Activated naive CD4-positive, alpha-beta T cell treated with anti-CD3 and anti-CD28 coated beads, Interleukin-2, amount 50 U/mL, for 72 hours (primary cell): ENCODE data around the gene MFF. TPM values are rescaled to one million over a fixed set of nuclear protein-coding genes. Genes with fewer than 3 reads are reported as not detected.
A peak's percentile ranks its signal among the peaks of the same experiment; 100 is the strongest.
"Not testable (repeated sequence)": the region's sequence is repeated elsewhere in the genome, so short reads cannot be mapped to it uniquely, and the experiment has no call there.

Experiments
- ATAC-seq, 2 donors: fragments of 150-1000 bp; cut with Tn5 transposase; 2 replicates each; pipeline ENCODE4 v1.10.0; 2021; ENCODE audit warnings: mild to moderate bottlenecking in 2 of 2, moderate library complexity in 2 of 2
- DNase-seq, 2 donors: peaks; one replicate each; pipeline ENCODE4 v3.0.0; 2021 to 2022; ENCODE audit warnings: low spot score in 2 of 2
- H3K27ac Mint-ChIP-seq, 2 donors: one replicate each; pipeline ENCODE4 v1.8.0; 2022; ENCODE audit warnings: mild to moderate bottlenecking in 2 of 2, mixed read lengths in 2 of 2
- H3K36me3 Mint-ChIP-seq, 2 donors: one replicate each; pipeline ENCODE4 v1.8.0; 2022; ENCODE audit warnings: mixed read lengths in 2 of 2
- H3K9me3 Mint-ChIP-seq, 2 donors: one replicate each; pipeline ENCODE4 v1.8.0; 2022; ENCODE audit warnings: mixed read lengths in 2 of 2
- total RNA-seq, 2 donors: library from RNA; stranded (reverse); gene quantifications; one replicate each; pipeline ENCODE4 v1.2.3, GENCODE V29; 2022

The MFF gene
- total RNA-seq, 2 donors from 2014 or later: 60.1 to 88.1 TPM

DNA sequence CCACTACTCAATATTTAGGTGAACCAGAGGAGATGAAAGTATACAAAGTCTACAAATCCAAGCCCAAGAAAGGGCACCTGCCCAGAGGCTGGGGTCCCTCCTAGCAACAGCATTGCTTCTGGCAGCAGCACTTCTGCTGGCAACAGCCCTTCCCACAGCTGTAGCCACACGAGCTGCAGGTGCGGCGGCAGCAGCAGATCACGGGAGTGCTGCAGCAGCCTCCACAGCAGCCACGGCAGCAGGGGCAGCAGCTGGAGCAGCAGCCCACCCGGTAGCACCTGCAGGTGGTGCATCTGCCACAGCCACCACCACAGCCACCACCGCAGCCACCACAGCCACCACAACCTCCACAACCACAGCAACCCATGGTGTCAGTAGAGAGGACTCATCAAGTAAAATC, 62.5 kb downstream of the MFF start, which contains the start of gene SCYGR1:
Gene SCYGR1 (minus strand): TSS at position 367 of the 400 bp plus-strand sequence. CDS start 0 bp downstream, at position 367.
- not testable (repeated sequence) for ATAC-seq

DNA sequence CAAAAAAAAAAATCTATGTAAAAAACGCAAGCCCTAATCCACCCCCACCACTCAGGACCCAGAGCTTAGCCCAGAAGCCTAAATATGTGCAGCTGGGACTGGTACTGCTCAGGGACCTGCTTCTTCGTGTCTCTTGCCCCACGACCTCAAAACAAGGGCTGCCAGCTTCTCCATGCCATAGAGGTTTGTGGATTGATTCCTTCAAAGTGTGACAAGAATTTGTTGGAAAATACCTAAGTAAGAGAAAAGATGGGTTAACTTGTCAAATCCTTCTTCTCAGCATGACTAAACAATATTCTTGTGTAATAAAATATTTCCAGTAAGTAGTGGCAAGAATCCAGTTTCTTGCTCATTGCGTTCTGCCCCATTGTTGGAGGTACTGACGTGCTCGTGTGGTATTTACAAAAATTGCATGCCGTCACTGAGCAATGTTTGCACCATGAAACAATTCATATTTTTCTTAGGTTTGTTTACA, 63.5 kb downstream of the MFF start:
- Mint-ChIP-seq H3K27ac (no peak overlapping the region), H3K36me3 (no peaks in the 10 kb centered on the region), H3K9me3 (no peaks in the 10 kb centered on the region)
- DNase-seq (no peak), ATAC-seq (no peak)

More for the DNA sequence above, 62.5 kb downstream of the MFF start, which contains the start of gene SCYGR1:
- not testable (repeated sequence) for H3K9me3 Mint-ChIP-seq, H3K27ac Mint-ChIP-seq, H3K36me3 Mint-ChIP-seq, DNase-seq

DNA sequence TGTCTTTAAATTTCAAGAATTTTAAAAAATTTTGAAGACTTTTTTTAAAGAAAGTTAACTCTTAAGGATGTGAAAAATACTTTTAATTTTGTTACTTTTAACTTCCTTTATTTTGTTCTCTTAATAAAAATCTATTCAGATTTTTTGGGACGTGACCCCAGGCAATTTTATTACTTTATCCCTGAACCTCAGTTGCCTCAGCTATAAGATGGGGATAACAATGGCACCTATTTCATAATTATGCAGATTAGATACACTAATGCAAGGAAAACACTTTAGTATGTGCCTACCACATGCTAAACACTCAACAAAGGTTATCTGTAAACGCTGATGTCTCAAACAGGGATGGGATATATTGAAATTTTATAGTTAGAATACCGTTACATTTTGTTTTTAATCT, 64.2 kb downstream of the MFF start:
- no peak for ATAC-seq
- H3K27ac Mint-ChIP-seq: no peak overlapping the region
- no peaks in the 10 kb centered on the region for H3K9me3 Mint-ChIP-seq
- no peaks in the 10 kb centered on the region for H3K36me3 Mint-ChIP-seq
- DNase-seq: no peak

DNA sequence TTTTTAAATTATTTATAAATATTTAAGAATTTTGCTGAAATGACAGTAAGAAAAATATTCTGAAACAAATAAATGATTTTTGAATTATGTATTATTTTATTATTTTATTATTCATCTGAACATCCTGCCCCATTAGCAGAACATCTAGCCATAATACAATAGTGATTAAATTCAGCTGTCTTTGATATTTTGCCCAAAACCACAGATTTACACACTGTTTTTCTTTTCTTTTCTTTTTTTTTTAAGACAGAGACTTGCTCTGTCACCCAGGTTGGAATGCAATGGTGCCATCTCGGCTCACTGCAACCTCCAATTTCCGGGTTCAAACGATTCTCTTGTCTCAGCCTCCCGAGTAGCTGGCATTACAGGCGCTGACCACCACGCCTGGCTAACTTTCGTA, 64.6 kb downstream of the MFF start:
- ATAC-seq (no peak), DNase-seq (no peak)
- H3K36me3 Mint-ChIP-seq: no peaks in the 10 kb centered on the region
- peak overlapping the region in 1 of 2 donors; percentile 29 for H3K27ac Mint-ChIP-seq
- no peaks in the 10 kb centered on the region for H3K9me3 Mint-ChIP-seq

DNA sequence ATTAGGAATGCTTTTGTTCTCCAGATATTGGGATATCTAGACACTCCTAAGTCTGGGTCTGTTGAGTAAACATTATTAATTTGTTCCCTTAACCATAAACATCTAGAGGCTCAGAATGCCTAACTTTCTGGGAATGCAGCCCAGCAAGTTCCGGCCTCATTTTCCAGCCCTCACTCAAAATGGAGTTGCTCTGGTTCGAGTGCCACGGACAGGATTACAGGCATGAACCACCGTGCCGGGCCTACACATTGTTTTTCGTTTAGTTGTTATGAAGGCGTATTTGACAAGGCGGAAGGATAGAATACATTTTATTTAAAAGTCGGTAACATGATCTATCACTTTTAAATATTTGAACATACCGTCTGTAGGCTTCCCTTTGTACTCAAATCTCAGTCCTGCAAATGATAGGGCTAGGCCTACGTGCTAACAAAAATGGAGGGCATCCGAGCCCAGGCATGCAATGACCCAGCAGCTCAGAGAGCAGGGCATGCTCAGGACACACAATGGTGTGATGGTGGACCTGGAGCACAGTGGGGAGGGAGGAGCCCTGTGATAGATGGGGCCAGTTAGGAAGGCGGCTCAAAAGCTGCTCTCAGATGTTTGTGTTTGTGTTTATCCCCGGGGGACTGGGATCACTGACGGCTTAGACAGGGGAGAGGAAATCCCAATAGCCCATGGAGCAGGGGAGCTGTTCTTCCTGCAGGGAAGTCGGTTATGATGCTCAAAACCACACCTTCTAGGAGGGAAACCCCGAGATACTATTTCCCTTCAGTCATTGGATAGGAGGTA, 65.6 kb downstream of the MFF start:
- DNase-seq: no peak
- no peak for ATAC-seq
- no peaks in the 10 kb centered on the region for H3K9me3 Mint-ChIP-seq
- no peaks in the 10 kb centered on the region for H3K36me3 Mint-ChIP-seq
- no peak overlapping the region for H3K27ac Mint-ChIP-seq

DNA sequence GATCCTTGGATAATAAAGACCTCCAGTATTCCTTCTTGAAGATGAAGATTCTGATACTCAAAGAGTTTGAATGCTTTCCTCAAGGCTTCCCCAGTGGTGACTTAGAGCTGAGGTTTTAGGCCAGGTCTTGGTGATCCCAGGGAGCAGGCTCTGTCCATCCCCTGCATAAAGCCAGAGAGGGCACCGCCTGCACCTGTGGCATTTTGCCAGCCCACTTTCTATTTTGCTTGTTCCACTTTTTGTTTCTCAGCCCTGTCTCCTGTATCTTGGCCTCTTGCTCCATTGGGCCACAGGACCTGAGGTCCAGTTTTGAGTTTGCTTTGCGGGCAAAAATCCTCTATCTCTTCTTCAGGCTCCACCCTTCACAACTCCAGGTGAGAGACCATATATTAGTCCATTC, 69.3 kb downstream of the MFF start:
- Mint-ChIP-seq H3K9me3 (peaks cover 0 to 4% of the 10 kb centered on the region in 2 donors), H3K27ac (no peak overlapping the region), H3K36me3 (no peaks in the 10 kb centered on the region)
- DNase-seq (no peak), ATAC-seq (no peak)

DNA sequence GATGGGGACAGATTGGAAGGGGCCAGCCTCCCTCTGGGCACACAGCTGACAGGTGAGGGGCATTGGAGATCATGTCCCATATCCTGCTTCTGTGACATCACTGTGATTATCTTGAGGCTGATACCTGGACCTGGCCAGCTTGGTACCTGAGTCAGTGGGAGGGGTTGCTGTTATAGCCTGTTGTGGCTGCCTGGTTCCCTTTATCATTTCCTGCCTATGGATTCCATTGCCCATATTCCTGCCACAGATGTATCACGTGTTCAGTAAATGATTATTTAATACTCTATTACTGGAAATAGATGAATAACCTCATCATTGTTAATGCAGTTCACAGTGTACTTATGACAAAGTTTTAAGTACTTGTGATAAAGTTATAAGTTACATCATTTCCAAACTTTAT, 70.5 kb downstream of the MFF start:
- no peak for DNase-seq
- Mint-ChIP-seq H3K9me3 (peaks cover 0 to 4% of the 10 kb centered on the region in 2 donors), H3K27ac (no peak overlapping the region), H3K36me3 (no peaks in the 10 kb centered on the region)
- no peak for ATAC-seq

GRCh38 chr2:227397562-227397961, 72.5 kb downstream of the MFF start:
- peaks cover 0 to 4% of the 10 kb centered on the region in 2 donors for H3K9me3 Mint-ChIP-seq
- ATAC-seq (no peak), DNase-seq (no peak)
- H3K27ac Mint-ChIP-seq: peak overlapping the region in 1 of 2 donors; percentile 61
- no peaks in the 10 kb centered on the region for H3K36me3 Mint-ChIP-seq

- DNase-seq (no peak), ATAC-seq (no peak)
- Mint-ChIP-seq H3K9me3 (peaks cover 0 to 4% of the 10 kb centered on the region in 2 donors), H3K36me3 (no peaks in the 10 kb centered on the region), H3K27ac (no peak overlapping the region)
Observed at GRCh38 chr2:227398684-227399670, 73.9 kb downstream of the MFF start.

GRCh38 chr2:227401550-227401949, 76.5 kb downstream of the MFF start:
- no peak overlapping the region for H3K27ac Mint-ChIP-seq
- no peak for ATAC-seq
- H3K9me3 Mint-ChIP-seq: peaks cover 0 to 4% of the 10 kb centered on the region in 2 donors
- no peaks in the 10 kb centered on the region for H3K36me3 Mint-ChIP-seq
- no peak for DNase-seq

DNA sequence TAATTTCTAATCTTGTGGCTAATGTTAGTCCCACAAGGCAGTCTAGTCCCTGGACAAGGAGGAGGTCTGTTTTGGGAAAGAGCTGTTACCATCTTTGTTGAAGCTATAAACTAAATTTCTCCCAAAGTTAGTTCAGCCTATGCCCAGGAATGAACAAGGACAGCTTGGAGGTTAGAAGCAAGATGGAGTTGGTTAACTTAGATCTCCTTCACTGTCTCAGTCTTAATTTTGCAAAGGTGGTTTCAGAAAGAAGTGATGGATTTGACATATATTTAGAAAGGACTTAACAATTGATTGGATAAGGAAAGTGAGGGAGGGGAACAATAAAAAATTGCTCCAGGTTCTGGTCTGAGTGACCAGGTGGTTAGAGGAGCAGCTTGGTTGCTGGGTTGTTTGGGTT, 77.3 kb downstream of the MFF start:
- ATAC-seq: no peak

GRCh38 chr2:227402959-227403358, 77.9 kb downstream of the MFF start:
- ATAC-seq: peak; percentile 48 to 62
- H3K36me3 Mint-ChIP-seq: peaks cover 0 to 2% of the 10 kb centered on the region in 2 donors
- no peak overlapping the region for H3K27ac Mint-ChIP-seq
- no peak for DNase-seq
- no peaks in the 10 kb centered on the region for H3K9me3 Mint-ChIP-seq

More for the DNA sequence above, 77.3 kb downstream of the MFF start:
- Mint-ChIP-seq H3K27ac (peak overlapping the region in 1 of 2 donors; percentile 6), H3K9me3 (no peaks in the 10 kb centered on the region), H3K36me3 (no peaks in the 10 kb centered on the region)
- no peak for DNase-seq

GRCh38 chr2:227404585-227405271, 79.7 kb downstream of the MFF start:
- no peak overlapping the region for H3K27ac Mint-ChIP-seq
- DNase-seq: no peak
- H3K9me3 Mint-ChIP-seq: no peaks in the 10 kb centered on the region
- H3K36me3 Mint-ChIP-seq: peaks cover 0 to 7% of the 10 kb centered on the region in 2 donors
- ATAC-seq: no peak

- peaks cover 0 to 7% of the 10 kb centered on the region in 2 donors for H3K36me3 Mint-ChIP-seq
- no peak overlapping the region for H3K27ac Mint-ChIP-seq
- DNase-seq: no peak
- peak in 1 of 2 donors; percentile 42 for ATAC-seq
- no peaks in the 10 kb centered on the region for H3K9me3 Mint-ChIP-seq
Observed at GRCh38 chr2:227406177-227407031, 81.4 kb downstream of the MFF start.
